K562 (cell line): ENCODE data around the gene RFC2. TPM values are rescaled to one million over a fixed set of nuclear protein-coding genes. Genes with fewer than 3 reads are reported as not detected.

ENCODE experiments used
- BRF1 ChIP-seq: IDR thresholded peaks from 3 replicates; pipeline ENCODE4 v1.6.1; 2011; ENCODE audit warnings: borderline replicate concordance, mild to moderate bottlenecking; ENCODE audit not compliant: insufficient read length; ENCODE audit errors: extremely low read depth
- CBX3 ChIP-seq, 2 experiments: IDR thresholded peaks; 1 replicate in 1 of 2; 2 replicates in 1 of 2; pipeline ENCODE4 v1.6.1; 2012; ENCODE audit warnings: inconsistent platforms in 2 of 2, low read length in 2 of 2, borderline replicate concordance in 1 of 2, control low read depth in 1 of 2
- HNRNPUL1 ChIP-seq: fragments of 200-400 bp; formaldehyde crosslinking; IDR thresholded peaks from 2 replicates; pipeline ENCODE4 v1.6.1; 2017; ENCODE audit warnings: low read length
- MAZ ChIP-seq, 2 experiments: fragments of 450-650 bp in 1 of 2; sonication (generic) in 1 of 2; formaldehyde crosslinking; IDR thresholded peaks in 1 of 2; conservative IDR thresholded peaks in 1 of 2; 2 replicates each; pipeline versions ENCODE4 v1.4.0 to v1.5.0; 2020; ENCODE audit warnings: mild to moderate bottlenecking in 1 of 2, missing genetic modification reagents in 1 of 2
- PATZ1 ChIP-seq: fragments of 250-450 bp; sonication (Bioruptor Pico); IDR thresholded peaks from 2 replicates; pipeline ENCODE4 v1.5.0; 2020; ENCODE audit warnings: mild to moderate bottlenecking, borderline replicate concordance
- RCOR1 ChIP-seq, 2 experiments: IDR thresholded peaks; 2 replicates each; pipeline ENCODE4 v1.6.1; 2012; ENCODE audit warnings: low read depth in 2 of 2, low read length in 2 of 2, borderline replicate concordance in 1 of 2, improper control_type of control experiment in 1 of 2
- SIX5 ChIP-seq, 2 experiments: IDR thresholded peaks; 2 replicates each; pipeline ENCODE4 v1.6.1; 2011; ENCODE audit warnings: low read length in 2 of 2, borderline replicate concordance in 1 of 2, low read depth in 1 of 2, mild to moderate bottlenecking in 1 of 2, moderate library complexity in 1 of 2; ENCODE audit not compliant: insufficient read depth in 1 of 2
- SOX6 ChIP-seq: fragments of 450-650 bp; IDR thresholded peaks from 2 replicates; pipeline ENCODE4 v1.6.1; 2014; ENCODE audit warnings: mild to moderate bottlenecking
- TAL1 ChIP-seq: fragments of 450-650 bp; IDR thresholded peaks from 2 replicates; pipeline ENCODE4 v1.6.1; 2016; ENCODE audit warnings: mild to moderate bottlenecking
- ZNF408 ChIP-seq: fragments of 250-450 bp; sonication (Bioruptor Pico); IDR thresholded peaks from 2 replicates; pipeline ENCODE4 v1.4.0; 2020; ENCODE audit warnings: low read depth, mild to moderate bottlenecking, moderate library complexity
- ZNF76 ChIP-seq: fragments of 250-450 bp; sonication (Bioruptor Pico); IDR thresholded peaks from 2 replicates; pipeline ENCODE4 v1.4.0; 2020; ENCODE audit warnings: mild to moderate bottlenecking, moderate library complexity, borderline replicate concordance
- ZNF77 ChIP-seq: fragments of 250-450 bp; sonication (Bioruptor Pico); IDR thresholded peaks from 2 replicates; pipeline ENCODE4 v1.5.0; 2020
- polyA plus RNA-seq, 8 experiments: library from polyadenylated mRNA; depleted of rRNA in 4 of 8; stranded (reverse) in 5 of 8; unstranded in 3 of 8; fragments of >200 nt; fragmentation: Nextera tagmentation in 2 of 8; fragmentation: Illumina TruSeq in 1 of 8; extraction: Ambion mirVana in 2 of 8; extraction: Trizol in 1 of 8; gene quantifications; 2 replicates each; pipeline versions ENCODE4 v1.2.1 to v1.2.3, GENCODE V29; 2011 to 2014; ENCODE audit warnings: inconsistent platforms in 1 of 8, missing spikeins in 1 of 8
- total RNA-seq, 7 experiments: library from RNA; depleted of rRNA in 6 of 7; stranded (reverse); fragments of >200 nt in 6 of 7; fragmentation: Illumina TruSeq in 2 of 7; extraction: Trizol in 2 of 7; gene quantifications; 2 replicates each; pipeline versions ENCODE4 v1.2.1 to v1.2.3, GENCODE V29; 2011 to 2021; ENCODE audit warnings: low replicate concordance in 1 of 7
- TF ChIP-seq, protein P1 (sequence below): sonication (generic); formaldehyde crosslinking; IDR thresholded peaks from 2 replicates; pipeline ENCODE4 v1.8.0; 2023; ENCODE audit warnings: missing genetic modification reagents, mild to moderate bottlenecking, borderline replicate concordance
- TF ChIP-seq, protein P2 (sequence below): fragments of 450-650 bp; IDR thresholded peaks from 2 replicates; pipeline ENCODE4 v1.6.1; 2016; ENCODE audit warnings: borderline replicate concordance
- TF ChIP-seq, protein P3 (sequence below): fragments of 250-450 bp; sonication (Bioruptor Pico); IDR thresholded peaks from 2 replicates; pipeline ENCODE4 v1.5.0; 2020; ENCODE audit warnings: mild to moderate bottlenecking

Gene RFC2
- total and polyA plus RNA-seq, 9 of the 15 experiments (the other 6 are each of a cell fraction or from before 2014, with no cell fraction given), result 32.5 to 161 (median 102) TPM

DNA sequence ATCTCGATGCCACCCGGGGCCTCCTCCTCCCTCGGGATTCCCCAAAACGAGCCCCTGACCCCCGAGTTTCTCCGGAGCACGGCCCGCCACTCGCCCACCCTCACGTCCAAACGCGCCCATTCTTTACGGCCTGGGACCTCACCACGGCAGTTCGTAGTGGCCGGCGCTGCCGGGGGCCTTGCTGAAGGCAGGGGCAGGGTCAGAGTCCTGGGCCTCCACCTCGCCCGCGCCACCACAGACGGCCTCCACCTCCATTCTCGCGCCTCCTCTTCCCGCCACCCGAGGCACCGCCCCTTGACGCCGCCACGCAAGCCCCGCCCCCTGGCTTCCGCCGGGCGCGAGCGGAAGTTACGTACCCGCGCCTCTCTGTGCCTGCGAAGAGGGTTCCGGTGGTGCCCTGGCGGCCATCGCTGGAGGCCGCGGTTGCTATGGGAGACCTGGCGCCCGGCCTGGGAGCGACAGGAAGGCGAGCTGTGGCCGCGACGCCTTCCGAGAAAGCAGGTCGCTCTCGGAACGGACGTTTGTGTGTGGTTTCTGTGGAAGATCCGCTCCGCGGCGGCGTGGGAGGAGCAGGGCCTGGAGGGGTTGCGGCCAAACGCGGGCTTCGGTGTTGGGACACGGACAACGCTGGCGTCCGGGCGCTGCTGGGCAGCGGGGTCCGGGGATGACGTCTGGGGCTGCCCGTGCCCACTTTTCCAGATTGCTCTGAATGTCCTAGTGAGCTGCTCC lies at the start of gene RFC2 (continued):
- TF ChIP-seq, protein P1, sequence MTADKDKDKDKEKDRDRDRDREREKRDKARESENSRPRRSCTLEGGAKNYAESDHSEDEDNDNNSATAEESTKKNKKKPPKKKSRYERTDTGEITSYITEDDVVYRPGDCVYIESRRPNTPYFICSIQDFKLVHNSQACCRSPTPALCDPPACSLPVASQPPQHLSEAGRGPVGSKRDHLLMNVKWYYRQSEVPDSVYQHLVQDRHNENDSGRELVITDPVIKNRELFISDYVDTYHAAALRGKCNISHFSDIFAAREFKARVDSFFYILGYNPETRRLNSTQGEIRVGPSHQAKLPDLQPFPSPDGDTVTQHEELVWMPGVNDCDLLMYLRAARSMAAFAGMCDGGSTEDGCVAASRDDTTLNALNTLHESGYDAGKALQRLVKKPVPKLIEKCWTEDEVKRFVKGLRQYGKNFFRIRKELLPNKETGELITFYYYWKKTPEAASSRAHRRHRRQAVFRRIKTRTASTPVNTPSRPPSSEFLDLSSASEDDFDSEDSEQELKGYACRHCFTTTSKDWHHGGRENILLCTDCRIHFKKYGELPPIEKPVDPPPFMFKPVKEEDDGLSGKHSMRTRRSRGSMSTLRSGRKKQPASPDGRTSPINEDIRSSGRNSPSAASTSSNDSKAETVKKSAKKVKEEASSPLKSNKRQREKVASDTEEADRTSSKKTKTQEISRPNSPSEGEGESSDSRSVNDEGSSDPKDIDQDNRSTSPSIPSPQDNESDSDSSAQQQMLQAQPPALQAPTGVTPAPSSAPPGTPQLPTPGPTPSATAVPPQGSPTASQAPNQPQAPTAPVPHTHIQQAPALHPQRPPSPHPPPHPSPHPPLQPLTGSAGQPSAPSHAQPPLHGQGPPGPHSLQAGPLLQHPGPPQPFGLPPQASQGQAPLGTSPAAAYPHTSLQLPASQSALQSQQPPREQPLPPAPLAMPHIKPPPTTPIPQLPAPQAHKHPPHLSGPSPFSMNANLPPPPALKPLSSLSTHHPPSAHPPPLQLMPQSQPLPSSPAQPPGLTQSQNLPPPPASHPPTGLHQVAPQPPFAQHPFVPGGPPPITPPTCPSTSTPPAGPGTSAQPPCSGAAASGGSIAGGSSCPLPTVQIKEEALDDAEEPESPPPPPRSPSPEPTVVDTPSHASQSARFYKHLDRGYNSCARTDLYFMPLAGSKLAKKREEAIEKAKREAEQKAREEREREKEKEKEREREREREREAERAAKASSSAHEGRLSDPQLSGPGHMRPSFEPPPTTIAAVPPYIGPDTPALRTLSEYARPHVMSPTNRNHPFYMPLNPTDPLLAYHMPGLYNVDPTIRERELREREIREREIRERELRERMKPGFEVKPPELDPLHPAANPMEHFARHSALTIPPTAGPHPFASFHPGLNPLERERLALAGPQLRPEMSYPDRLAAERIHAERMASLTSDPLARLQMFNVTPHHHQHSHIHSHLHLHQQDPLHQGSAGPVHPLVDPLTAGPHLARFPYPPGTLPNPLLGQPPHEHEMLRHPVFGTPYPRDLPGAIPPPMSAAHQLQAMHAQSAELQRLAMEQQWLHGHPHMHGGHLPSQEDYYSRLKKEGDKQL, result no peak
- no peak for TF ChIP-seq BRF1
- TF ChIP-seq RCOR1 (IDR thresholded peaks at IDR 0.05; ENCODE audit: borderline replicate concordance in 1 of 2, low read depth in 2 of 2, low read length in 2 of 2), result peak in 1 of 2 experiments; percentile 63; a peak in 3 of 4 replicates
- no peak for TF ChIP-seq HNRNPUL1
- peak; percentile 61 for TF ChIP-seq SOX6
- TF ChIP-seq SIX5 (IDR thresholded peaks at IDR 0.05; ENCODE audit: borderline replicate concordance in 1 of 2, insufficient read depth in 1 of 2, low read depth in 1 of 2, low read length in 2 of 2), result peak in 1 of 2 experiments; percentile 21; a peak in 1 of 4 replicates
- no peak for TF ChIP-seq TAL1
- TF ChIP-seq PATZ1 (CRISPR knock-in tag), result no peak
- no peak for TF ChIP-seq ZNF77 (CRISPR knock-in tag)
- no peak for TF ChIP-seq ZNF408
- TF ChIP-seq ZNF76, result no peak
- TF ChIP-seq MAZ (CRISPR knock-in tag; conservative IDR thresholded peaks at IDR 0.05 in 1 of 2, IDR thresholded peaks at IDR 0.05 in 1 of 2), result peak; percentile 79 to 84
- no peak for TF ChIP-seq CBX3 (IDR thresholded peaks at IDR 0.05; ENCODE audit: borderline replicate concordance in 1 of 2, low read length in 2 of 2)
- TF ChIP-seq, protein P2, sequence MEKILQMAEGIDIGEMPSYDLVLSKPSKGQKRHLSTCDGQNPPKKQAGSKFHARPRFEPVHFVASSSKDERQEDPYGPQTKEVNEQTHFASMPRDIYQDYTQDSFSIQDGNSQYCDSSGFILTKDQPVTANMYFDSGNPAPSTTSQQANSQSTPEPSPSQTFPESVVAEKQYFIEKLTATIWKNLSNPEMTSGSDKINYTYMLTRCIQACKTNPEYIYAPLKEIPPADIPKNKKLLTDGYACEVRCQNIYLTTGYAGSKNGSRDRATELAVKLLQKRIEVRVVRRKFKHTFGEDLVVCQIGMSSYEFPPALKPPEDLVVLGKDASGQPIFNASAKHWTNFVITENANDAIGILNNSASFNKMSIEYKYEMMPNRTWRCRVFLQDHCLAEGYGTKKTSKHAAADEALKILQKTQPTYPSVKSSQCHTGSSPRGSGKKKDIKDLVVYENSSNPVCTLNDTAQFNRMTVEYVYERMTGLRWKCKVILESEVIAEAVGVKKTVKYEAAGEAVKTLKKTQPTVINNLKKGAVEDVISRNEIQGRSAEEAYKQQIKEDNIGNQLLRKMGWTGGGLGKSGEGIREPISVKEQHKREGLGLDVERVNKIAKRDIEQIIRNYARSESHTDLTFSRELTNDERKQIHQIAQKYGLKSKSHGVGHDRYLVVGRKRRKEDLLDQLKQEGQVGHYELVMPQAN, result peak; percentile 85
- TF ChIP-seq, protein P3, sequence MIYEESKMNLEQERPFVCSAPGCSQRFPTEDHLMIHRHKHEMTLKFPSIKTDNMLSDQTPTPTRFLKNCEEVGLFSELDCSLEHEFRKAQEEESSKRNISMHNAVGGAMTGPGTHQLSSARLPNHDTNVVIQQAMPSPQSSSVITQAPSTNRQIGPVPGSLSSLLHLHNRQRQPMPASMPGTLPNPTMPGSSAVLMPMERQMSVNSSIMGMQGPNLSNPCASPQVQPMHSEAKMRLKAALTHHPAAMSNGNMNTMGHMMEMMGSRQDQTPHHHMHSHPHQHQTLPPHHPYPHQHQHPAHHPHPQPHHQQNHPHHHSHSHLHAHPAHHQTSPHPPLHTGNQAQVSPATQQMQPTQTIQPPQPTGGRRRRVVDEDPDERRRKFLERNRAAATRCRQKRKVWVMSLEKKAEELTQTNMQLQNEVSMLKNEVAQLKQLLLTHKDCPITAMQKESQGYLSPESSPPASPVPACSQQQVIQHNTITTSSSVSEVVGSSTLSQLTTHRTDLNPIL (CRISPR knock-in tag), result no peak
